Endothelial cell of umbilical vein (primary cell): ENCODE data around the gene CD101. TPM values are rescaled to one million over a fixed set of nuclear protein-coding genes. Genes with fewer than 3 reads are reported as not detected.

Source experiments
- BruUV-seq: library from RNA; stranded (reverse); fragments of 400-500 nt; replicated peaks from 2 replicates; lab custom pipeline; 2021; lab: Mats Ljungman, UMichigan
- CTCF ChIA-PET: fragments of 300-600, 350-600 bp; sonication (Branson Sonifier 250); formaldehyde crosslinking; loops from one replicate; lab custom pipeline; 2021; ENCODE audit warnings: antibody characterized with exemption, inconsistent platforms; lab: Charles Lee
- POLR2A ChIA-PET: fragments of 300-600, 350-600 bp; sonication (Branson Sonifier 250); formaldehyde crosslinking; loops from one replicate; lab custom pipeline; 2021; ENCODE audit warnings: antibody characterized with exemption, inconsistent platforms; lab: Charles Lee
- DNase-seq: peaks from one replicate; pipeline ENCODE4 v3.0.0-alpha.2; 2011; ENCODE audit warnings: low read depth, low spot score
- FAIRE-seq: peaks from 2 replicates; lab custom pipeline; 2011; peaks lifted over from hg19 to GRCh38; lab: Jason Lieb, UNC
- H2AFZ ChIP-seq: 2 replicates; pipeline ENCODE4 v1.6.0; 2012; ENCODE audit warnings: low read depth, low read length, control low read depth, inconsistent platforms
- H3K27ac ChIP-seq: 2 replicates; pipeline ENCODE4 v1.5.1; 2011; ENCODE audit warnings: low read depth, mild to moderate bottlenecking, control low read depth, low read length, moderate library complexity; ENCODE audit not compliant: insufficient read depth
- H3K27me3 ChIP-seq, 2 experiments: 2 replicates each; pipeline versions ENCODE4 v1.6.0 to v1.6.1; 2011; ENCODE audit warnings: low read length in 2 of 2, mixed read lengths in 1 of 2; ENCODE audit not compliant: control insufficient read depth in 2 of 2, insufficient read depth in 2 of 2
- H3K36me3 ChIP-seq, 2 experiments: 2 replicates in 1 of 2; 3 replicates in 1 of 2; pipeline ENCODE4 v1.5.1; 2011; ENCODE audit warnings: low read length in 2 of 2, mild to moderate bottlenecking in 1 of 2, moderate library complexity in 1 of 2; ENCODE audit not compliant: control insufficient read depth in 2 of 2, insufficient read depth in 2 of 2; ENCODE audit errors: extremely low read depth in 1 of 2
- H3K4me1 ChIP-seq: 3 replicates; pipeline ENCODE4 v1.5.1; 2011; ENCODE audit warnings: mild to moderate bottlenecking, low read length; ENCODE audit not compliant: control insufficient read depth, insufficient read depth; ENCODE audit errors: extremely low read depth
- H3K4me2 ChIP-seq: 2 replicates; pipeline ENCODE4 v1.6.1; 2011; ENCODE audit warnings: low read length, control low read depth, mixed read lengths; ENCODE audit not compliant: insufficient read depth
- H3K4me3 ChIP-seq, 3 experiments: fragments of 200-600 bp in 1 of 3; sonication (generic), shearing (Covaris generic) in 1 of 3; replicated peaks in 1 of 3; 2 replicates each; pipeline ENCODE4 v1.5.1; 2011 to 2016; ENCODE audit warnings: control low read depth in 3 of 3, low read length in 3 of 3, mild to moderate bottlenecking in 2 of 3, inconsistent platforms in 1 of 3, low read depth in 1 of 3, moderate library complexity in 1 of 3; ENCODE audit not compliant: insufficient read depth in 1 of 3
- H3K79me2 ChIP-seq: 2 replicates; pipeline ENCODE4 v1.6.0; 2012; ENCODE audit warnings: low read length, inconsistent platforms; ENCODE audit not compliant: control insufficient read depth, insufficient read depth
- H3K9ac ChIP-seq: replicated peaks from 2 replicates; pipeline ENCODE3; 2011; ENCODE audit warnings: low read length, control low read depth; ENCODE audit not compliant: insufficient read depth; ENCODE audit errors: extremely low read depth
- H3K9me1 ChIP-seq: replicated peaks from 3 replicates; pipeline ENCODE4 v1.6.0; 2011; ENCODE audit warnings: mild to moderate bottlenecking, low read length; ENCODE audit not compliant: control insufficient read depth, insufficient read depth; ENCODE audit errors: extremely low read depth
- H3K9me3 ChIP-seq: replicated peaks from 2 replicates; pipeline ENCODE4 v1.5.1; 2012; ENCODE audit warnings: low read length, inconsistent platforms; ENCODE audit not compliant: control insufficient read depth, insufficient read depth
- H4K20me1 ChIP-seq: replicated peaks from 2 replicates; pipeline ENCODE3; 2011; ENCODE audit warnings: mild to moderate bottlenecking, low read length; ENCODE audit not compliant: control insufficient read depth, insufficient read depth; ENCODE audit errors: extremely low read depth
- EZH2 ChIP-seq: IDR thresholded peaks from 2 replicates; pipeline ENCODE4 v1.6.1; 2012; ENCODE audit warnings: borderline replicate concordance, low read depth, mild to moderate bottlenecking, moderate library complexity, low read length, inconsistent platforms; ENCODE audit not compliant: severe bottlenecking
- JUN ChIP-seq: IDR thresholded peaks from 2 replicates; pipeline ENCODE4 v1.6.1; 2011; ENCODE audit warnings: borderline replicate concordance, low read depth; ENCODE audit not compliant: insufficient read length, insufficient read depth
- MYC ChIP-seq: IDR thresholded peaks from one replicate; pipeline ENCODE4 v1.6.1; 2011; ENCODE audit warnings: mild to moderate bottlenecking, low read depth, low read length
- POLR2AphosphoS5 ChIP-seq: IDR thresholded peaks from 2 replicates; pipeline ENCODE4 v1.6.1; 2012; ENCODE audit warnings: low read depth, mild to moderate bottlenecking, control low read depth, low read length, moderate library complexity; ENCODE audit not compliant: insufficient read depth
- dilution Hi-C: fragments of 300-500 bp; cut with MboI; formaldehyde crosslinking; loops from one replicate; pipeline ENCODE4 v1.15.0; 2019; ENCODE audit warnings: low sequenced_read_pairs; ENCODE audit not compliant: extremely low pct_ligation_motif_present
- intact Hi-C: fragments of 100-400 bp; cut with micrococcal nuclease; formaldehyde crosslinking; loops from one replicate; pipeline ENCODE4 v1.10.0; 2022
- polyA plus RNA-seq, 4 experiments: library from polyadenylated mRNA; depleted of rRNA in 3 of 4; stranded (reverse) in 3 of 4; unstranded in 1 of 4; fragments of >200 nt; gene quantifications; 2 replicates each; pipeline versions ENCODE4 v1.2.1 to v1.2.3, GENCODE V29; 2011 to 2012; ENCODE audit warnings: missing spikeins in 1 of 4
- total RNA-seq: library from RNA; stranded (reverse); gene quantifications from 2 replicates; pipeline ENCODE4 v1.2.3, GENCODE V29; 2021

CD101 gene
- total and polyA plus RNA-seq, 2 donors (not counting 3 experiments of a cell fraction or from before 2014, with no cell fraction given): 0.04 to 0.97 TPM

DNA sequence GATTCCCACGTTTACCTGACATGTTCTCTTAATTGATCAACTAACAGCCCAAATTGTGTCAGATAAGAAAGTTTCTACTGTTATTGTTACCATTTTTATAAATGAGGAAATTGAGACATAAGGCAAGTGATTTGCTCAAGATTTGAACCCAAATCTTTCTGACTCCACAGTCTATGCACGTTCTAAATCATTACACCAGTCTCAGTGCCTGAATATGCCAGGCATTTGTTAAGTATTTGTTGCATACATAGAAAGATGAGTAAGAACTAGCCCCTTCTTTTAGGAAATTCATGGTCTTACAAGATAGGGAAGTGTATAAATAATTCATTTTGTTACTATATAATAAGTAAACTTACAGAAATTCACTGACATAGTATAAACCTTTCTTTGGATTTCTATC lies 7.1 kb upstream of the CD101 start:
- H3K36me3 ChIP-seq: no peaks in the 10 kb centered on the region
- no peak overlapping the region for H2AFZ ChIP-seq
- no peak for DNase-seq
- H3K27me3 ChIP-seq: no peaks in the 10 kb centered on the region
- no peak overlapping the region for H3K9ac ChIP-seq
- H3K27ac ChIP-seq: no peak overlapping the region
- no peak for TF ChIP-seq EZH2
- no peak for TF ChIP-seq MYC
- H4K20me1 ChIP-seq: no peaks in the 10 kb centered on the region
- ChIA-PET POLR2A (no interaction called here), CTCF (no interaction called here)
- H3K9me1 ChIP-seq: no peaks in the 10 kb centered on the region
- H3K4me3 ChIP-seq: no peak overlapping the region
- dilution Hi-C loops (no loop called here), intact Hi-C loops (no loop called here)
- H3K79me2 ChIP-seq: no peaks in the 10 kb centered on the region
- FAIRE-seq: no peak
- H3K4me2 ChIP-seq: no peak overlapping the region
- no TSS peak for BruUV-seq
- no peaks in the 10 kb centered on the region for H3K9me3 ChIP-seq
- H3K4me1 ChIP-seq: no peaks in the 10 kb centered on the region

DNA sequence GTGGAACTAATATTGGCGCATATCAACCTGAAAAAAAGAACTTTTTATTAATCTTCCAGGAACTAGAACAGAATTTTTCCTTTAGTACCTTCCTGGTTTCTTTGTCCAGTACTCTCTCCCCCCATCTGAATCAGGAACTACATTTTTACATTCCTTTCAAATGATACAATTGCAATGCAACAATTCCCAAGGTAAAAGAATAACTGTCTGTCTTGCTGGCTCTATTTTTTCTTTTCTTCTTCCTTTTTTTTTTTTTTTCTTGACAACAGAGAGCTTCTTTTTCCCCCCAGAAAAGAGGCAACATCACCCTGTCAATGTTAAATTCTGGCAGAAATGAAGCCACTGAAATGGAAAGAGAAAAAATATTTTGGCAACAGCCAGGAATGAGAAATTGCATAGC lies 4.5 kb upstream of the CD101 start:
- no peaks in the 10 kb centered on the region for H3K9me3 ChIP-seq
- H2AFZ ChIP-seq: no peak overlapping the region
- intact Hi-C loops (no loop called here), dilution Hi-C loops (no loop called here)
- no peak overlapping the region for H3K9ac ChIP-seq
- FAIRE-seq (no peak), DNase-seq (no peak)
- ChIA-PET CTCF (no interaction called here), POLR2A (no interaction called here)
- H3K27ac ChIP-seq: no peak overlapping the region
- no peaks in the 10 kb centered on the region for H3K79me2 ChIP-seq
- no peak overlapping the region for H3K4me3 ChIP-seq
- no TSS peak for BruUV-seq
- no peaks in the 10 kb centered on the region for H3K27me3 ChIP-seq
- no peaks in the 10 kb centered on the region for H3K9me1 ChIP-seq
- H3K4me1 ChIP-seq: no peaks in the 10 kb centered on the region
- H4K20me1 ChIP-seq: no peaks in the 10 kb centered on the region
- TF ChIP-seq POLR2AphosphoS5: no peak
- no peak for TF ChIP-seq JUN
- no peaks in the 10 kb centered on the region for H3K36me3 ChIP-seq
- H3K4me2 ChIP-seq: no peak overlapping the region
